Endothelial cell of umbilical vein (primary cell): ENCODE data around the gene MAP3K14.

Experiments used
- EZH2 ChIP-seq: IDR thresholded peaks from 2 replicates; pipeline ENCODE4 v1.6.1; 2012; ENCODE audit warnings: borderline replicate concordance, low read depth, mild to moderate bottlenecking, moderate library complexity, low read length, inconsistent platforms; ENCODE audit not compliant: severe bottlenecking
- TF ChIP-seq, protein P1 (sequence below), 2 donors: IDR thresholded peaks; 1 replicate in 1 of 2; 2 replicates in 1 of 2; pipeline ENCODE4 v1.5.1; 2011; ENCODE audit warnings: low read length in 2 of 2, mild to moderate bottlenecking in 2 of 2, moderate library complexity in 2 of 2, control low read depth in 1 of 2, inconsistent platforms in 1 of 2, low read depth in 1 of 2; ENCODE audit not compliant: insufficient read depth in 1 of 2; ENCODE audit errors: extremely low read depth in 1 of 2
- TF ChIP-seq, protein P2 (sequence below): IDR thresholded peaks from 2 replicates; pipeline ENCODE4 v1.6.1; 2011; ENCODE audit not compliant: insufficient read depth, insufficient read length

DNA sequence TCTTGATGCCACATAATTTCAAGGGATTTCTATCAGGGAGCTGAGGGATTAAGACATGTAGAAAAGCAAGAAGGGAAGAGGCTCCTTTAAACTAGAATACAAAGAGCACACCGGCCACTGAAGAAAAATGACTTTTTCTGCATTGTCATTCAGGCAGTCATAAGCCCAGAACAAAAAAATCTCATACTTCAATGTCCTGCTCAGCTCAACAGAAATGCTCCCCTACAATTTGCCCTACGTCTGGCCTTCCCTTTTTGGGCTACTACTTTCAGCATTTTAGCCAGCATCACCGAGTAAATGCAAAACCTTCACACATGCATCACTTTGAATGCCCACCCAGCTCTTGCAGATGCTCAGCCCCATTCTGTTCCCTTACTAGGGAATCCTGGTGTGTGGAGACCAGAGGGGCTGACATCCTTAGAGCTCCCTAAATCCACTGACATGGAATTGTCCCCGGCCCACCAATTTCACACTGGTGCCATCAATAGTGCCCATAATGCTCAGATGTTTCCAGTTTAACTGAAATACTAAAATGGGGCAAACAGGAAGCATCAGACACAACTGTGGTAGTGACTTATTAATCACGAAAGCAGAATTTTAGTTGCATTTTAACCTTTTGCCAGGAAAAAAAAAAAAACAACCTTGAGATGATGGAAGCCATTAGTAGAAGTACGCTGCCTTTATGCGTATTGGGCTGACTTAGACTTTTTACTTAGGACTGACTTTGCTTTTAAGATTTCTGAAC is 2.7 kb downstream of the MAP3K14 start:
- TF ChIP-seq, protein P1, sequence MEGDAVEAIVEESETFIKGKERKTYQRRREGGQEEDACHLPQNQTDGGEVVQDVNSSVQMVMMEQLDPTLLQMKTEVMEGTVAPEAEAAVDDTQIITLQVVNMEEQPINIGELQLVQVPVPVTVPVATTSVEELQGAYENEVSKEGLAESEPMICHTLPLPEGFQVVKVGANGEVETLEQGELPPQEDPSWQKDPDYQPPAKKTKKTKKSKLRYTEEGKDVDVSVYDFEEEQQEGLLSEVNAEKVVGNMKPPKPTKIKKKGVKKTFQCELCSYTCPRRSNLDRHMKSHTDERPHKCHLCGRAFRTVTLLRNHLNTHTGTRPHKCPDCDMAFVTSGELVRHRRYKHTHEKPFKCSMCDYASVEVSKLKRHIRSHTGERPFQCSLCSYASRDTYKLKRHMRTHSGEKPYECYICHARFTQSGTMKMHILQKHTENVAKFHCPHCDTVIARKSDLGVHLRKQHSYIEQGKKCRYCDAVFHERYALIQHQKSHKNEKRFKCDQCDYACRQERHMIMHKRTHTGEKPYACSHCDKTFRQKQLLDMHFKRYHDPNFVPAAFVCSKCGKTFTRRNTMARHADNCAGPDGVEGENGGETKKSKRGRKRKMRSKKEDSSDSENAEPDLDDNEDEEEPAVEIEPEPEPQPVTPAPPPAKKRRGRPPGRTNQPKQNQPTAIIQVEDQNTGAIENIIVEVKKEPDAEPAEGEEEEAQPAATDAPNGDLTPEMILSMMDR (IDR thresholded peaks at IDR 0.05; ENCODE audit: extremely low read depth in 1 of 2, insufficient read depth in 1 of 2, low read depth in 1 of 2, low read length in 2 of 2) = no peak
- TF ChIP-seq EZH2 = no peak
- TF ChIP-seq, protein P2, sequence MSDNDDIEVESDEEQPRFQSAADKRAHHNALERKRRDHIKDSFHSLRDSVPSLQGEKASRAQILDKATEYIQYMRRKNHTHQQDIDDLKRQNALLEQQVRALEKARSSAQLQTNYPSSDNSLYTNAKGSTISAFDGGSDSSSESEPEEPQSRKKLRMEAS = no peak
